OCI-LY7 (cell line): Measurements from ENCODE around the gene GAS6. TPM values are rescaled to one million over a fixed set of nuclear protein-coding genes. Genes with fewer than 3 reads are reported as not detected.

Experiments
- BruUV-seq: library from RNA; stranded (reverse); fragments of 400-500 nt; replicated peaks from 2 replicates; lab custom pipeline; 2021; lab: Mats Ljungman, UMichigan
- CTCF ChIA-PET: fragments of 300-600 bp; sonication (Branson Sonifier 250); formaldehyde crosslinking; loops from one replicate; lab custom pipeline; 2022; ENCODE audit warnings: antibody characterized with exemption; ENCODE audit not compliant: unreplicated experiment; lab: Charles Lee
- POLR2A ChIA-PET: fragments of 300-600 bp; sonication (Branson Sonifier 250); formaldehyde crosslinking; loops from one replicate; lab custom pipeline; 2022; ENCODE audit warnings: antibody characterized with exemption; lab: Charles Lee
- DNase-seq: peaks from one replicate; pipeline ENCODE4 v3.0.0-alpha.2; 2015; ENCODE audit warnings: low spot score
- H2AFZ ChIP-seq: fragments of 200-600 bp; sonication (generic), shearing (Covaris generic); 2 replicates; pipeline ENCODE4 v1.6.1; 2014; ENCODE audit warnings: mild to moderate bottlenecking, antibody characterized with exemption, low read length, moderate library complexity
- H3K27ac ChIP-seq: fragments of 200-600 bp; sonication (generic); 2 replicates; pipeline ENCODE4 v1.5.1; 2014; ENCODE audit warnings: mixed run types, low read depth, mild to moderate bottlenecking, moderate library complexity, low read length, inconsistent platforms; ENCODE audit not compliant: poor library complexity, severe bottlenecking
- H3K36me3 ChIP-seq: fragments of 200-600 bp; sonication (generic); 2 replicates; pipeline ENCODE4 v1.6.1; 2014; ENCODE audit warnings: mild to moderate bottlenecking, antibody characterized with exemption, low read length, moderate library complexity, mixed read lengths; ENCODE audit not compliant: insufficient read depth
- H3K4me1 ChIP-seq: fragments of 200-600 bp; sonication (generic); 2 replicates; pipeline ENCODE4 v1.5.1; 2014; ENCODE audit warnings: mild to moderate bottlenecking, low read length; ENCODE audit not compliant: insufficient read depth, poor library complexity, severe bottlenecking
- H3K4me2 ChIP-seq: fragments of 200-600 bp; sonication (generic); 2 replicates; pipeline ENCODE4 v1.6.1; 2014; ENCODE audit warnings: mild to moderate bottlenecking, low read length
- H3K4me3 ChIP-seq: fragments of 200-600 bp; sonication (generic); 2 replicates; pipeline ENCODE4 v1.5.1; 2014; ENCODE audit warnings: mild to moderate bottlenecking, low read depth, low read length; ENCODE audit not compliant: poor library complexity, severe bottlenecking
- H3K79me2 ChIP-seq: fragments of 200-600 bp; sonication (generic); 2 replicates; pipeline ENCODE4 v1.6.1; 2016; ENCODE audit warnings: low read depth, mild to moderate bottlenecking, low read length, moderate library complexity, mixed read lengths; ENCODE audit not compliant: insufficient read depth
- H3K9me2 ChIP-seq: fragments of 200-600 bp; sonication (generic); 2 replicates; pipeline ENCODE4 v1.6.1; 2016; ENCODE audit warnings: mild to moderate bottlenecking, low read length, mixed read lengths; ENCODE audit not compliant: insufficient read depth
- H3K9me3 ChIP-seq: fragments of 200-600 bp; sonication (generic); 2 replicates; pipeline ENCODE4 v1.6.1; 2014; ENCODE audit warnings: mild to moderate bottlenecking, mixed run types, low read length, mixed read lengths
- H4K20me1 ChIP-seq: fragments of 200-600 bp; sonication (generic); 2 replicates; pipeline ENCODE4 v1.6.1; 2014; ENCODE audit warnings: mild to moderate bottlenecking, antibody characterized with exemption, low read length, moderate library complexity, mixed read lengths; ENCODE audit not compliant: insufficient read depth
- EZH2phosphoT487 ChIP-seq: fragments of 200-600 bp; sonication (generic); IDR thresholded peaks from 2 replicates; pipeline ENCODE4 v1.6.1; 2018; ENCODE audit warnings: low read depth, borderline replicate concordance, mild to moderate bottlenecking, mixed run types, antibody characterized with exemption, low read length, moderate library complexity, mixed read lengths
- intact Hi-C: fragments of 100-400 bp; cut with micrococcal nuclease; formaldehyde crosslinking; loops from one replicate; pipeline ENCODE4 v1.10.0; 2022; ENCODE audit not compliant: unreplicated experiment
- total RNA-seq, 2 experiments: library from RNA; depleted of rRNA in 1 of 2; stranded (reverse); fragments of >200 nt in 1 of 2; shearing (Covaris generic) in 1 of 2; gene quantifications; 2 replicates each; pipeline ENCODE4 v1.2.3, GENCODE V29; 2014 to 2022
- TF ChIP-seq, protein P1 (sequence below): fragments of 200-600 bp; sonication (generic); conservative IDR thresholded peaks from 2 replicates; pipeline ENCODE4 v1.5.1; 2014; ENCODE audit warnings: mild to moderate bottlenecking, antibody characterized with exemption, low read length, moderate library complexity, mixed read lengths

Gene GAS6
- total RNA-seq, 2 experiments from 2014 or later, result not detected

DNA sequence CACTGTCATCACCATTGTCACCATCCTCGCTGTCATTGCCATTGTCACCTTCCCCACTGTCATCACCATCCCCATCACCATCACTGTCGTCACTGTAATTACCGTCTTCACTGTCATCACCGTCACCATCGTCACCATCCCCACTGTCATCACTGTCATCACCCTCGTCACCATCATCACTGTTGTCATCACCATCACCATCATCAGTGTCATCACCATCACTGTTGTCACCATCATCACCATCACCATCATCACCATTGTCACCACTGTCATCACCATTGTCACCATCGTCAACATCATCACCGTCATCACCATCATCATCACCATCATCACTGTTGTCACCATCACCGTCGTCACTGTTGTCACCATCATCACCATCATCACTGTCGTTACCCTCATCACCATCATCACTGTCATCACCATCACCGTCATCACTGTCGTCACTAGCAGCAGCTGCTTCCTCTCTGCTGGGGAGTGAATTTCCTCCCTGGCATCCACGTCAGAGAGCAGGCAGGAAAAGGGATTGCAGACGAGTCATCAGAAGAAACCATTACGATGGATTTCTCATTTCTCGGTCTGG is 77.5 kb downstream of the GAS6 start:
- Histone ChIP-seq H4K20me1 (no peaks in the 10 kb centered on the region), H3K4me1 (no peaks in the 10 kb centered on the region), H3K9me2 (no peaks in the 10 kb centered on the region), H3K4me2 (no peak overlapping the region), H3K4me3 (no peak overlapping the region), H3K36me3 (no peaks in the 10 kb centered on the region), H3K79me2 (no peaks in the 10 kb centered on the region), H3K9me3 (no peaks in the 10 kb centered on the region), H2AFZ (no peak overlapping the region), H3K27ac (no peak overlapping the region)
- TF ChIP-seq, protein P1, sequence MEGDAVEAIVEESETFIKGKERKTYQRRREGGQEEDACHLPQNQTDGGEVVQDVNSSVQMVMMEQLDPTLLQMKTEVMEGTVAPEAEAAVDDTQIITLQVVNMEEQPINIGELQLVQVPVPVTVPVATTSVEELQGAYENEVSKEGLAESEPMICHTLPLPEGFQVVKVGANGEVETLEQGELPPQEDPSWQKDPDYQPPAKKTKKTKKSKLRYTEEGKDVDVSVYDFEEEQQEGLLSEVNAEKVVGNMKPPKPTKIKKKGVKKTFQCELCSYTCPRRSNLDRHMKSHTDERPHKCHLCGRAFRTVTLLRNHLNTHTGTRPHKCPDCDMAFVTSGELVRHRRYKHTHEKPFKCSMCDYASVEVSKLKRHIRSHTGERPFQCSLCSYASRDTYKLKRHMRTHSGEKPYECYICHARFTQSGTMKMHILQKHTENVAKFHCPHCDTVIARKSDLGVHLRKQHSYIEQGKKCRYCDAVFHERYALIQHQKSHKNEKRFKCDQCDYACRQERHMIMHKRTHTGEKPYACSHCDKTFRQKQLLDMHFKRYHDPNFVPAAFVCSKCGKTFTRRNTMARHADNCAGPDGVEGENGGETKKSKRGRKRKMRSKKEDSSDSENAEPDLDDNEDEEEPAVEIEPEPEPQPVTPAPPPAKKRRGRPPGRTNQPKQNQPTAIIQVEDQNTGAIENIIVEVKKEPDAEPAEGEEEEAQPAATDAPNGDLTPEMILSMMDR, result no peak
- TF ChIP-seq EZH2phosphoT487, result no peak
- ChIA-PET CTCF (no interaction called here), POLR2A (no interaction called here)
- DNase-seq, result no peak
- intact Hi-C loops, result no loop called here
- BruUV-seq, result no TSS peak

DNA sequence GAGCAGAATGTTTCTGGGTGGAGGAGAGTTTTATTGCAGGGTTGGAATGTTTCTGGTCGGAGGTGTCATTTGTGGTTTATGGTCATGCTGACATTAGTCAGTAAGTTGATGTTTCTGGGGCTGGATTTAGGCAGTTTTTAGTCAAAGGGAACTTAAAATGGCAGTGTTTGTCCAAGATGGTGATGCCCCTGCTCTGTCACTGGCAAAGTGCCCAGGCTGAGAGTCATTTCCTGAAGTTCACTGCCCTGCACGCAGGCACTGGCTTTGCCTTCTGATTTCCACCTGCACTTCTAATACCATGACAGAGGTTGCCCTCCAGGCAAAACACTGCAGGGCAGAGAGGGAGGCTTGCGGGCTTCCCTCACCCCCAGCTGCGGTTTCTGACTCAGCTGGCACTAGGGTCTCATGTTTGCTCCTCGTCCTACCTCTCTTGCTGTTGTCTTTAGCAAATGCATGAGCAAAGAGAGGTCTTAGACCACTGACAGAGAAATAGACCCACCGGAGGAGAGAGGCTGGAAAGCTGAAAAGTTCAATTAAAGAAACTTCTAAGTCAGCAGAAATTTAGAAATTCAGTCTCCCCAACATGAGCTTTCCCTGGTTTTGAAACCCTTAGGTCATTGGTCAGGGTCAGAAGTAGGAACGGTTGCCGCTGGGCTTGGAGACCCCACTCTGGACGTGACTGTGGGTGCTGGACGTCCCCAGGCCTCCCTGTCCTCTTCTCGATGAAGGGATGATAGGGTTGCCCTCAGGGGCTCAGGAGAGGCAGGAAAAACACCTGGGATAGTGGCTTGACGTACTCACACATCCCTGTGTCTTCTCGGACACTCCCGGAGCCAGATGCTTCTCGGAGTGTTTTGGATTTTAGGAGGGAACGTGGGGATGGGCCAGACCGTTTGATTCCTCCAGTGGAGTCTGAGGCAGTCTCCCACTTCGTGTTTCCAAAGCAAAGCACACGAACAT is 78.5 kb downstream of the GAS6 start:
- intact Hi-C loops, result no loop called here
- Histone ChIP-seq H3K9me2 (no peaks in the 10 kb centered on the region), H3K27ac (no peak overlapping the region), H3K4me3 (no peak overlapping the region), H3K36me3 (no peaks in the 10 kb centered on the region), H2AFZ (no peak overlapping the region), H3K79me2 (no peaks in the 10 kb centered on the region), H3K9me3 (no peaks in the 10 kb centered on the region), H3K4me1 (no peaks in the 10 kb centered on the region), H3K4me2 (no peak overlapping the region), H4K20me1 (no peaks in the 10 kb centered on the region)
- TF ChIP-seq, protein P1, result no peak
- no peak for TF ChIP-seq EZH2phosphoT487
- DNase-seq, result no peak
- no TSS peak for BruUV-seq
- POLR2A ChIA-PET, result no interaction called here
- CTCF ChIA-PET, result no interaction called here

DNA sequence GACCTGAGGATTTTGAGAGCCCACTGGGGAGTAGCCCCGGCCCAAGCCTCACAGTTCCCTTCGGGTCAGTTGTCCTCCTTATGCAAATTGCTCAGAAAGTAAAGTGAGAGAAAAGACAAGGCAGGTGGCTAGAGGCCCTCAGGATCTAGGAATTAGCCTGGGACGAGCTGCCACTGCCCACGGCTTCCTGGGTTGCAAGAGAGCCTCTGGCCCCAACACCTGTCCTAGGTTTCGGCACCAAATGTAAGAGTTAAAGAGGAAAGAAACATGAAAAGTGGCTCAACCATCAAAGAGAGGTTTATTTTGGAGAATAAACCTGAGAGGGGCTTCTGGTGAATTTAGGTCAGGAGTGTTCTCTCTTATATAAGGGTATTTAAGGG is 79.2 kb downstream of the GAS6 start:
- no peak overlapping the region for H3K4me2 ChIP-seq
- no peak overlapping the region for H3K4me3 ChIP-seq
- no peak overlapping the region for H3K27ac ChIP-seq
- H3K4me1 ChIP-seq, result no peaks in the 10 kb centered on the region
- CTCF ChIA-PET, result no interaction called here
- H3K36me3 ChIP-seq, result no peaks in the 10 kb centered on the region
- H3K79me2 ChIP-seq, result no peaks in the 10 kb centered on the region
- POLR2A ChIA-PET, result no interaction called here
- no peak overlapping the region for H2AFZ ChIP-seq
- no TSS peak for BruUV-seq
- no peaks in the 10 kb centered on the region for H4K20me1 ChIP-seq
- DNase-seq, result no peak
- H3K9me3 ChIP-seq, result no peaks in the 10 kb centered on the region
- no peaks in the 10 kb centered on the region for H3K9me2 ChIP-seq
- TF ChIP-seq, protein P1, result no peak
- TF ChIP-seq EZH2phosphoT487, result no peak
- intact Hi-C loops, result no loop called here
